NCI-H82 treated with DMSO at 0.1 percent for 48 hours (cell line): ENCODE measurements around the gene SYCP2.

Source experiments
- DNase-seq: peaks from one replicate; lab custom pipeline; 2025; ENCODE audit not compliant: unreplicated experiment; lab: John Stamatoyannopoulos, UW

Gene SYCP2

DNA sequence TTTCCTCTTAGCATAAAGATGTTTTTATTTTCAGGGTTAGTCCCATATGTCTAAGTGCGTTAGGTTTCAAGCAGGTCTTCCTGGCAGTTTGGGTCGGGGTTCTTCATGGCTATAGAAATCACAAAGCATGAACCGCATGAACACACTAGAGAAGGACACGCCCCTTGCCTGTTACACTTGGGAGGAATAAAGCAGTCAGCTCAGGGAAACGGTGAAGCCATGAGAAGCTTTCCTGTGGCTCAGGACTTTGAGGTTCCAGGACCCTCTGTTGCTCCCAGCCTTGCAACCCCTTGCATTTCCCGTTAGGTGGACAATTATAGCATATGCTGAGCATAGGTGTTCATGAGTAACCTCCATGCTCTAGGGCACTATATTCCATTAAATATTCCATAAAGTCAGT is 96.7 kb downstream of the SYCP2 start:
- DNase-seq, result no peak

DNA sequence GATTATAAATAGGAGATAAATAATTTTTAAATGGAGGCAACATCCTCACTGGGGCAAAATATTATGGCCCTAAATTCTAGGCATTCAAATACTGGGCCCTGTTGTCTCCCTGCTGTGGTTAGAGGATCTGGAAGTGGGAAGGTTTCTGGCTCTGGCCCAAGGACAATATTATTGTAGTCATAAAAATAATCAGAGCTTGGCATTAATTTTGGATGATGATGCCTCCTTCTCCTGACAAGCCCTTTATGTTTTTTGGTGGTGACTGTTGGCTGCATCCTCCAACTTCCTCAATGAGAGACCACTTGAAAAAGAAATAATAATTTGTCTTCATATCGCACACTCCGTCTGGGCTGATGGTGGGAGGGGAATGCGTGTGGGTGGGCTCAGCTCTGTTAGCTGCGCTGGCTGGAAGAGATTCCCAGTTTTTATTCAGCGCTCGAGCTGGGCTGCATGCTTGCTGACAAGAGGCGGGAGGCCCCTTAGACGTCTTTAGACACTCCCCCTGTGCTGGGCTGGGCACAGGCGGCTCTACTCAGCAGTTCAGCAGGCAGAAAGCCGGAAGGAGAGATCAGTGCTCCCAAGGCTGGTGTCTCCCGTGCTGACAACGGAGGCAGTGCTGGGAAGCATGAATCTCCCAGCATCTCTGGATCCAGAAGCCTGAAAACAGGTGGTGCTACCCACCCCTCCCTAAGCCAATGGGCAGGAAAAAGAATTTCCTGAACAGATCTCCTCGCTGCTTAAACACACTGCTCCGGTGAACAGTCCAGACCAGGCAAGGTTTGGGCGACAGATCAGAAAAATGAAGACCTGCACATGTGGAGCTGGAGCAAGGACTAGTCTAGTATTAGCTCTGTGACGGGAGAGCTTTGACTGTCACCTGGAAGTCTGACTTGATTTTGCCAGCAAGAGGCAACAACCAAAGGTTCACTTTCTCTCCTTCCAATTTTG is 97.7 kb downstream of the SYCP2 start:
- peak; percentile 1 for DNase-seq

DNA sequence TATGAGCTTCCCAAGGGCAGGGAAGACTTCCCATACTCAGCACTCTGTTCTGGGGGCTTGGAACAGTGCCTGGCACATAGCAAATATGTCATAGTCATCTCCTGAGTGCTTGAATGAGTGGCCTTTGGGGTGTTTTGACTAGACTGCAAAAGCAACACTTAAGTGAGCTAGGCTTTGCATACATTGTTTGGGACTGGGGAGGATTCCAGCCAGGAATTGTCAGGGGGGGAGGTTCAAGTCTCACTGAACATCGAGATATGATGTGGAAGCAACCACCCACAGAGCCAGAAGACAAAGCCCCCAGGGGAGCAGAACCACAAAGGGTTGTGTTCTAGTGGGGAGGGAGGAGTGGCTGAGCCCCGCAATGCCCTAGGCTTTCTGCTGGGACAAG is 98.4 kb downstream of the SYCP2 start:
- DNase-seq, result no peak

DNA sequence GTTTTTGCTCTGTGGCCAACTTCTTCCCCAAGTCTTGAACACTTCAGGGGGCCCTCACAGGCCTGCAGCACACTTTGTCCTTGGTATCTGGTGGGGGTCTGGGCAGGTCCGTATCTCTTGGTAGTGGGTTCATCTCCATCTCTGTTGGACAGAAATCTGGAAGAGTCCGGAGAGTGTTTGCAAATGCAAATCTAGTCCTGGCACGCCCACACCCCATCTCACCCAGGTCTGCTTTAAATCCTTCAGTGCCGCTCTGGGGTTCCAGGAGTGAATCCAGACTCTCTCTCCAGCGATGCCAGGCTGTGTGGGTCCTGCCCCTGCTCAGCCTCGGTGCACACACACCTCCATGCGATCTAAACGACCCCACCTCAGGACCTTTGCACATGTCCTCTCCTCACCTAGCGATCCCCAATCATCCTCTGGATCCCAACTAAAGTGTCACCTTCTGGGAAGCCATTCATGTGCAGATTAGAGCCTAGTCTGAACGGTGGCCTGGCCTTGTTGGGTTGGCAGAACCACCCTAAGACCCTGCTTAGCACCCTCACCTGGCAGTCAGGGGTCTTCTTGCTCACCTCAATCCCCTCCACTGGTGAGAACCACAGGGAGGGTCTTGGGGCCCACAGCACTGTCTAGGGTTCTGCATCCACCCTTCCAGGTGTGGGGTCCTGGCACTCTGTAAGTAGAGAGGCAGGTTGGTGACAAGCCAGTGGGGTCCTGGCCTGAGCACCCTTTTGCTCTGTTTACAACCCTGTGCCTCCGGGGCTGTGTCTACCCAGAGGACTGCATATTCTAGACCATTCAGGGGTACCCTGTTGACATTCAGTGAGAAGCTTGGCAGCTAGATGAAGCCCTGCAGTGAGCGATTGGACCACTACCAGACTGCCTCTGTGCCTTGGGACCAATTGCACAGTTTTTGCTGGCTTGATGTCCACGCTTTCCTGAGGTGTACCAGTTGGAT is 100.8 kb downstream of the SYCP2 start:
- no peak for DNase-seq

DNA sequence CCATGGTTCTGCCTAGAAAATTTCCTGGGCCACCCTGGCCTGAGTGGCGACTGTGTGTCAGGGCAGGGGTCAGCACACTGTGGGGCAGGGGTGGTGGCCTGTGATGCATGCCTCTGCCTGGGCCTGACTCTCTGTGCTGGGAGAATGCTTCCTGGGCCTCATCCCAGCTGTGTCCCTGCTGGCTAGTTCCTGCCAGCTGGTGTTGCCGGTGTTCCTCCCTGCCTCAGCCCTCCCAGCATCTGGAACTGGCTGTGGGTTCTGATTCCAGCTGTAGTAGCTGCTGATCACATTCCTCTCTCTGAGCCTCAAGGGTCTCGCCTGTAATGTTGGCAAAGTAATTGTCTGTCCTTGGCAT is 101.5 kb downstream of the SYCP2 start:
- DNase-seq, result no peak

DNA sequence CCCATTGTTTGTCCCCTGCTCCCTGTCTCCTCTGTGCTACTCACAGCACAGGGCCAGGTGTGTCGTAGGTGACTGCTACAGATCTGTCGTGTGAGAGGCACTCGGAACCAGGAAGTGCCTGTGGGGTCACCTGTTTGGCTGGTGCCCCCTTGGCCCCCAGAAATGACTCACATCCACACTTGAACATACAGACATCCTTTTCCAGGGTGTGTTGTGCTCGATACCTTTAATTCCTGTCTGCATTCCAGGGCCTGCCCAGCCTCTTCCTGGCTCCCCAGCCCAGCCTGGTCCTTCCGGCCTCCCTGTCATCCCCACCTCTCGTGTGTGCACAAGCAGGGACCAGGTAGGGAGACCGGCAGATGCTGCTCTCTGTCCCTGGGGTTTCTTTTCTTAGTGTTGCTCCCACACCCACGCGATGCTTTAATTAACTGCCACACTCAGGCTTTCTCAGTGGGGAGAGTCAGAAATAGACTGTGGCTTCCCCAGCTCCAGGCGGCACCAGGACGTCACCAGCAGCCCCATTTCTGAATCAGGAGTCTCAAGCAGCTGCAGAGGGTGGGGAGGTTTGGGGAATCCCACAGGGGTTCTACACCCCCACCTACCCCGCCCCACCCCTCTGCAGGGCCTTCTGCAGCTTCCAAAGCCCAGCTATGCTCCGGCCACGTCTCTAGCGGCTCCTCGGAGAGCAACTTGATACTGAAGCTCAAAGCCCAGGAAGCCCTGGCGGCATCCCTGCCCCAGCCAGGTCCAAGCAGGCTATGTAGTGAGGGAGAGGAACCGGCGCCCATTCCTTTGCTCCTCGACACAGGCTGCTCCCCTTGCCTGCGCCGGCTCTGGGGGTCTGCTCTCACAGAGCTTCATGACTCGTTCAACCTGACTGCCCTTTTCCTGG is 102.2 kb downstream of the SYCP2 start:
- DNase-seq, result no peak

DNA sequence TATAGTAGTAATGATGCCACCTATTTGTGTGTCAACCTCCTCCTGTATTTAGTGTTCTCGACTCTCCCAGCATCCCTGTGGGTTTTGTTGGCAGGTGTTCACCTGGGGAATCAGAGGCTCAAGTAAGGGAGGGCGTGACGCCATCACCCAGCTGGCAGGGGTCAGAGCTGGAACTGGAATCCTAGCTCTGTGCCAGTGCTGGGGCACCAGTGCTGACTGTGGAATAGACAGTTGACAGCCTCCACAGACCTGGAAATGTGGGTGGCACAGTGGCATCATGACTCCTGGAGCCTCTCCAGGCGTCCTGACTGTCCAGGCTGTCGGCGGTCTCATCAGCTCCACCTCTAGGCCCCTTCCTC is 102.8 kb downstream of the SYCP2 start:
- no peak for DNase-seq

DNA sequence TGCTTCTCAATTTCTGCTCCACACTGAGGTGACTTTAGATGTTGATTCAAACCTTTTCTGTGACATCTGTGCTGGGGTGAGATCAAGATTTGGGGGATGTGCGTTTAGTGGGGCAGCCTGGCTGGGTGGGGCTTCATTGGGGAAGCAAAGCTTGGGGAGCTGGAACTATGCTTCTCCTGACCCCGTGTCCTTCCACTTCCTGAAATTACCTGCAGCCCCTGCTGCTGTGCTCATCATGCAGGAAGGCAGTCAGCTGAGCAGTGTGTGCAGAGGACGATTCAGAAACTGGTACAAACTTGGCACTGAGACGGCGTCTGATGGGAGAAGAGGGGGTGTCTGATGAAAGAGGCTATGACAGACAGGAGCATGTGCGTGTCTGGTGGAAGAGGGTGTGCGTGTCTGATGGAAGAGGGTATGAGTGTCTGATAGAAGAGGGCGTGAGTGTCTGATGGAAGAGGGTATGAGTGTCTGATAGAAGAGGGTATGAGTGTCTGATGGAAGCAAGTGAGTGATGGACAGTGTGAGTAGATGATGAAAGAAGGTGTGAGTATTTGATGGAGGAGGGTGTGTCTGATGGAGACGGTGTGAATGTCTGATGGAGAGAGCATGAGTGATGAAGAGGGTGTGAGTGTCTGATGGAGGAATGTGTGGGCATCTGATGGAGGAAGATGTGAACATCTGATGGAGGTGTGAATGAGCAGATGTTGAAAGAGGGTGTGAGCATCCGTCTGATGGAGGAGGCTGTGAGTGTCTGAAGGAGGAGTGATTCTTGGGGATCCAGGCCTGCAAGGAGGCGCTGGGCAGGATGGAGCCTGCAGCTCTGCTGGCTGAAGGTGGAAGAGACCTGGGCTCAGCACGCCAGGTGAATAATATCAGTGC is 103.4 kb downstream of the SYCP2 start:
- no peak for DNase-seq

DNA sequence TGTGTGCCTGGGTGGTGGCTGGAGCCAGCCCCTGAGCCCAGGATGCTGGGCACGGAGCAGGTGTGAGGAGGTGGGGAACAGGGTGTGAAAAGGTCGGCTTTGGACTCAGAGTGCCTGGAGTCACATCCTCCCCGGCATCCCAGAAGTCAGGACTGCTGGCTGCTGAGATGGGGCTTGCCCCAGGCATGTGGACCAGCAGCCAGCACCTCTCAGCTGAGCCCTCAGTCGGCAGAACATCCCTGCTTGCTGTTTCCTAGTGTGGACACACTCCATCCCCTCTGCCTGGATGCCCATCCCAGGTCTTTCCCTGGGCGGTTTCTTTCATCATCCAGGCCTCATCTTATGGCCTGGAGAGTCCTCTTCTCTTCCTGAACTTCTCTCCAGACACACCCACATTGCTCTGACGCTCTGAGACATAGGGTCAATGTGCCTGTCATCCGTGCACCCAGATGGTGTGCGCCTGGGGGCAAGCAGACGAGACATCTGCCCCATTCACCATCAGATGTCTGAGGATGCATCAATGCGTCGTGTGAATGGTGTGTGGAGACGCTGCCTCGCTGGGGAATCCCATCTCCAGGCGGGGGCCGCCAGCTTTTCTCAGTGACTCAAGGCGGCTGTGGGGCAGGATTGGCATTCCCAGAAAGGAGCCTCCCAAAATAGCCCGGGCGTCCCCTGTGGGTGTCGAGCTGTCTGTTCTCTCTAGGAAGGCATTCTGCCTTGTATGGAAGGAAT is 104.2 kb downstream of the SYCP2 start:
- DNase-seq, result no peak

DNA sequence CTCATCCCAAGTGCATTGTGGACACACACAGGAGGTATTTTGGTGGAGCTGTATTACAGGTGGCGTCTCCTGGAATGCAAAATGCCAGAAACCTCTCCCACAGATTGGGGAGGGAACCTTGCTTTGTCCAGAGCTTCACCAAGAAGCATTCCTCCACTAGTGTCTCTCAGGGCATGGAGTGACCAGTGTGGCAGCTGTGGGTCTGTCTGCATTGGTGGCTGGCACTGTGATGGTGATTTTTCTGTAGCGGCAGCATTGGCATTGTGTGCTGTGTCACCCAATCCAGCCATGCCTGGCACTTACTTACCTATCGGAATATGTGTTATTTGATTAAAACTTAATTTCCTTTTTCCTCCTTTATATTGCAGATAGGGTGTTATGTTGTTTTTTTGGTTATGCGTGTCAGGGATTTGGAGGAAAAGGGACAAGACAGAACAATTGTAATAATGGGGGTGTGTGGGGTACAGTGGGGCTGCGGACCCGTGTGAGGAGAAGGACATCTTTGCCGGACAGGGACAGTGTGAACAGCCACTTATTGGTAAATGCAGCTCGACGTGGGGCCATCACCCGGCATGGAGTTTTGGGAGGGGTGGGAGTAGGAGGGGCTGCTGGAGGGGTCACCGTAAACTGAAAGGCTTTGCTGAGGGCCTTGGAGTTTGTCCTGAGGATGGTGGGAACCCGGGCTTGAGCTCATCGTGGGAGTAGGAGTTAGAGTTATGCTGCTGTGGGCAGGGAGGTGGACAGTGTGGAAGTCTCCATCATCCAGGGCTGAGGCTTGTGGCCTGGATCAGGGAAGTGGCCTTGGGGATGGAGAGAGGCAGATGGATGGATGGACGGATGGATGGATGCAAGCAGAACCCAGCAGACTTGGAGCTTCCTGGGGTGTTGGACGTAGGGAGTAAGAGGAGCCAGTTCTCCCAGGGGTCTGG is 105.0 kb downstream of the SYCP2 start:
- DNase-seq, result no peak

DNA sequence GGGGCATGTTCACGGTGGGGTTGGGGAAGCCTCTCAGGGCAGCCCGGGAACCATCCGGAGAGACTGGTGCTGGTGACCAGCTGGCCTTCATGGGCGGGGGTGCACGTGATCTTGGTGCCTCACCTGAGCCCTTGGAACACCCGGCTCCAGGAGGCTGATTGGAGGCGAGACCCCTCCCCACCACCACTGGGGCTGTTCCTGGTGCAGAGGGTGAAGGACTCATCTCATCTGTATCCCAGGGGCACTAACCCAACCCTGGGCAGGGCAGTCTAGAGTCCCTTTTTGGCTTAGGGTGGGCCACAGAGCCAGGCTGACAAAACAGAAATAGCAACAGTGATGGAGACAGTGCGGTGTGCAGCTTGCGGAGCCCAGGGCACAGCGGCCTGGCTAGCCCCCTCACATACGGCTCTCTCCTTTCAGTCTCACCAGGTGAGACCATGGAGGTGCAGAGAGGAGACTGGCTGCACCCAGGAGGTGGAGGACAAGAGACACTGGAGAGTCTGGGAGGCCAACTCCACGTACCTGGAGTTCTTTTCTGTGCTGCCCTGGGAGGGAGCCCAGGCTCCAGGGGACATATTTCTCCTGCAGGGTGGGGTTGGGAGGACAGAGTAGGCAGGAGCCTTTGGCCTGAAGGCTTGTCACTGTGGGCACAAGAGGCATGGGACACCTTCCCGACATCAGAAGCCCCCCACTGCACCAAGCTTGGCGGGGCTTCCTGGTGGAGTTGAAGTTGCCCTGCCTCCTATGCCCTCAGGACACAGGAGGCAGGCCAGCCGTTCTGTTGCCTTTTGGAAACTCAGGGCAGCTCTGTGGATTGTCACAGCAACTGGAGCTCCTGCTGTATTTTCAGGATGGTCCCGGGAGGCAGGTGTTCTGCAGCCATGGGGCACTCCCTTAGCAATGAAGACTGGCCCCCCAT is 106.0 kb downstream of the SYCP2 start:
- DNase-seq, result no peak

DNA sequence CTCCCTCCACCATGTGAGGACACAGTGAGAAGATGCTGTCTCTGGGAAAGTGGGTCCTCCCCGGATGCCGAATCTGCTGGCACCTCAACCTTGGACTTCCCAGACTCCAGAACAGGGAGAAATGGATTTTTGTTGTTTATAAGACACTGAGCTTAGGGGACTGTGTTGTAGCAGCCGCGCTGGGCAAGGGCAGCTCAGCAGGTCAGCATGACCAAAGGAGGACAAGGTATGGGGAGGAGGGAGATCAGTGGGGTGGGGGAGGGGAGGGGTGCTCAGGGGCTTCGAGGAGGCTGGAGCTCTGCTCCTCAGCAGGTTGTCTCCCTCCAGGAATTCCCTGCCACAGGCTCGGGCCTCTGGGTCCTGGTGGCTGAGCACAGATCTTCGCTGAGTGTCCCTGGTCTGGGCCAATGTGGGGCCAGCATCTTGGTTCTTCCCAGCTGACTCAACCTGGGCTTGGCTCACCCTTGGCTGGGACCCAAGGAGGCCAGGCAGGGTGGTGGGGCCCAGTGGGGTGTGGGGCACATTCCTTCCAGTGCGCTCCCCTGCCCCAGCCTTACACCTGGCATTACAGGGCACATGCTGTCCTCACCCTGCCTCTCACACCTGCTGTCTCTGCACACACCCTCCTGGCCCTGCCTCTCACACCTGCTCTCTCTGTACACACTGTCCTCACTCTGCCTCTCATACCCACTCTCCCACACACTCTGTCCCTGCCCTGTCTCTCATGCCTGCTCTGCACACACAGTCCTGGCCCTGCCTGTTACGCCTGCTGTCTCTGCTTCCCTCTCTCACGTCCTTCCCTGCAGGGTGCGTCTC is 107.3 kb downstream of the SYCP2 start:
- no peak for DNase-seq

DNA sequence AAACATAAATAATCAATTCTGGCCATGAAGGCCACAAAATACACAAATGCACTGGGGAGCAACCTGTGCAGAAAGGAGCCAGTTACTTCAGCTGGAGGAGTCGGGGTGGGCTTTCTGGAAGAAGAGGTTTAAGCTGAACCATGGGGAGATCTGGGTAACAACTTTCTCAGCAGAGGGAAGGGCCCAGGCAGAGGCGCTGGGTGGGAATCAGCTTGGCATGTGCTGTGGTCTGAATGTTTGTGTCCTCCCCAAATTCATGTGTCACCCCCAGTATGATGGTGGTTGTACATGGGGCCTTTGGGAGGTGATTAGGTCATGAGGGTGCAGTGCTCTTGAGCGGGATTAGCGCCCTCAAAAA is 107.9 kb downstream of the SYCP2 start:
- no peak for DNase-seq

DNA sequence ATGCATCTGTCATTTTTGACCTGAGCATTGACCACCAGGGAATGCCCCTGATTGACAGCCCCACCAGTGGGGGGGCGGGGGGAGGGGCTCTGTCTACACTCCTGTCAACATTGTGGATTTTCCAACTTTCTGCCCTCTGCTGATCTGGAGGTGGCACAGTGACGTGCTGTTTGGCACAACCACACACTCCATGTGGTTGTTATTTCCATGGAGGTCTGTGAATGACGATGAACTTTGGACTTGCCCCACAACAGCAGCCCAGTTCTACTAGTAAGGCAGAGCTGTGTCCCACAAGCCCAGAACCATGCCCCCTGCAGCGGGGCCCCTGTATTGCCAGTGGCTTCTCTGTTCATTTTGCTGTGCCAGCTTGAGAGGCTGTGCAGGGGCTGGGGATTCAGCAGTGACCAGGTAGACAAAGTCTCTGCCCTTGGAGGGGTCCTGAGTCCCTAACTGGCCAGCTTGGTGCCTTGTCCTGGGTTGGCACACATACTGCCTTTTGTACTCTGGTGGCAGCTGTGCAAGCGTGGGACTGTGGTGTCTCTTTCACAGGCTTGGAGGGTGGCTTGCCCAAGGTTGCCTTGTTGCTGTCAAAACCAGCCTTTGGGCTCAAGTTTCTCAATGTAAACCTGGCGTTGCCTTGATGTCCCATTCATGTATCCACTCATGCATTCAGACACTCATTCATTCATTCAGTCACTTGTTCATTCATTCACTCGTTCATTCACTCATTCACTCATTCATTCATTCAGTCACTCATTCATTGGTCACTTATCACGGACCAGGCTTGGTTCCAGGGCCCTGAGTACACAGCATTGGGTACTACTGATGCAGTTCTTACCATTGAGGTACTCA is 108.5 kb downstream of the SYCP2 start:
- DNase-seq, result no peak

DNA sequence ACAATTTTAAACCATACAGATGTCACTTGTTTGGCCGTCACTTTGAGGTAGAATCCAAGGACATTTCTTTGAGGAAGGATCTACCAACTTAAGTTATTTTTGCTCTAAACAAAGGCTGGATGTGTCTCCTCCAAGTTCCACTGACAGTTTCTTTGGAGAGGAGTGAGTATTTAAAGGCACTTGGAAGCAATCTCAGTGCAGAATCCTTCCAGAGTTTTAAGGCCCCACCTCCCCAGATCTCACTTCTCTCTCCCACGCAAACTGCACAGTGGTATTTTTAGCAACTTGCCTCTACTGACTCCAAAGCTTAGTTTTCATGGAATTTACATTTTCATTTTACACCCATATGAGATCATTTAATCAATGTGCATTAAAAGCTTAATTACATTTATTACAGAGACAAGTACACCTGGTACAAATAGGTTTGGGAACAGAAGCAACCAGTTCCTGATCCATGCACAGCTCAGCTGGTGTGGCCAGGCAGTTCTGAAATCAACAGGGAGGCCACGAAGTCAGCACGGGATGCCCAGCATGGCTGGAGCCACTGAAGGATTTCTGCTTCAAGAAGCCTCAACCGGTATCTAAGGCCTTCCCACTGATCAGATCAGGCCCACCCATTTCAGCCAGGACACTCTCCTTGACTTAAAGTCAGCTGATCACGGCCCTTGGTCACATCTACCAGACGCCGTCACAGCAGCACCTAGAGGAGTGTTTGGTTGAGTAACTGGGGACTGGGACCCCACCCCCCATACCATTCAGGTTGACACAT is 109.8 kb downstream of the SYCP2 start:
- no peak for DNase-seq
